MM.1S (cell line): Measurements from ENCODE around the gene DDIT3.

ENCODE experiments used
- CTCF ChIP-seq: fragments of 300-600 bp; sonication (generic); IDR thresholded peaks from 2 replicates; pipeline ENCODE4 v1.5.1; 2016; ENCODE audit warnings: antibody characterized with exemption, low read length, mixed read lengths
- EZH2phosphoT487 ChIP-seq: fragments of 300-600 bp; sonication (generic); IDR thresholded peaks from 2 replicates; pipeline ENCODE4 v1.6.1; 2018; ENCODE audit warnings: antibody characterized with exemption, low read length

- TF ChIP-seq CTCF (no peak), EZH2phosphoT487 (no peak)
Observed at GRCh38 chr12:57514720-57515407, 5.5 kb downstream of the DDIT3 start.
